ENCODE data around the gene RTN4RL1. TPM values are rescaled to one million over a fixed set of nuclear protein-coding genes. Genes with fewer than 3 reads are reported as not detected.

RTN4RL1 gene
- total and polyA plus RNA-seq, 2 of the 13 experiments (the other 11 are each of a cell fraction or from before 2014, with no cell fraction given): 0.01 TPM; not detected in 1

GRCh38 chr17:1912146-1912545 lies 113.0 kb downstream of the RTN4RL1 start:
- intact Hi-C loops (cut with micrococcal nuclease; ENCODE audit: unreplicated experiment): no loop called here
- TF ChIP-seq NFKB2 (CRISPR knock-in tag; IDR thresholded peaks at IDR 0.05; ENCODE audit: borderline replicate concordance) (no peak), FOXO4 (CRISPR knock-in tag; conservative IDR thresholded peaks at IDR 0.05) (no peak), NONO (IDR thresholded peaks at IDR 0.05) (no peak), NONO (CRISPR knock-in tag; conservative IDR thresholded peaks at IDR 0.05) (no peak), ATM (IDR thresholded peaks at IDR 0.05; ENCODE audit: borderline replicate concordance) (no peak), PAWR (CRISPR knock-in tag; IDR thresholded peaks at IDR 0.05; ENCODE audit: borderline replicate concordance) (no peak), TMF1 (CRISPR knock-in tag; IDR thresholded peaks at IDR 0.05; ENCODE audit: low read depth) (no peak), ZNF749 (CRISPR knock-in tag; IDR thresholded peaks at IDR 0.05; ENCODE audit: borderline replicate concordance) (no peak), ZNF34 (CRISPR knock-in tag; IDR thresholded peaks at IDR 0.05; ENCODE audit: borderline replicate concordance) (no peak), SIN3B (IDR thresholded peaks at IDR 0.05; ENCODE audit: low read length) (no peak), PHF5A (CRISPR knock-in tag; IDR thresholded peaks at IDR 0.05; ENCODE audit: low read depth, unreplicated experiment) (no peak)
- BruUV-seq (replicated peaks): no TSS peak
- H3K27me3 ChIP-seq (ENCODE audit: control insufficient read depth in 1 of 2, insufficient read depth in 2 of 2, low read length in 2 of 2): peaks cover 7 to 59% of the 10 kb centered on the region in 2 experiments
- ChIA-PET CTCF (ENCODE audit: low intra/inter-chr PET ratio, low total read pairs) (no interaction called here), POLR2A (no interaction called here)
- WGBS (ENCODE audit: low lambda C conversion rate): 29% methylated on average over 7 of the region's 7 CpGs
- H2AFZ ChIP-seq (ENCODE audit: low read length): no peak overlapping the region
- H3K9me3 ChIP-seq (ENCODE audit: low read length): no peaks in the 10 kb centered on the region
- FAIRE-seq (no peak), ATAC-seq (no peak), DNase-seq (ENCODE audit: low spot score) (no peak)
- H3K27ac ChIP-seq (ENCODE audit: extremely low read length, insufficient read depth, low read length): no peak overlapping the region
- no peaks in the 10 kb centered on the region for H4K20me1 ChIP-seq (ENCODE audit: insufficient read depth, low read length)
- H3K4me3 ChIP-seq (replicated peaks in 1 of 3; ENCODE audit: insufficient read depth in 1 of 3, low read depth in 2 of 3, low read length in 3 of 3): no peak overlapping the region
- no peak overlapping the region for H3K9ac ChIP-seq (ENCODE audit: insufficient read depth, low read depth, low read length)
- H3K4me2 ChIP-seq (ENCODE audit: low read depth, low read length): no peak overlapping the region
- peaks cover 33% of the 10 kb centered on the region for H3K4me1 ChIP-seq (ENCODE audit: insufficient read depth, low read length)
- in situ Hi-C loops (cut with HindIII; ENCODE audit: extremely low pct_ligation_motif_present, low pct_unique_long_range_greater_than_20kb): loop anchor here (25.0 kb wide), 1 partner anchor 325 kb away; no protein-coding TSS in a partner anchor
- H3K36me3 ChIP-seq (replicated peaks in 1 of 2; ENCODE audit: control insufficient read depth in 1 of 2, insufficient read depth in 2 of 2, low read length in 2 of 2): no peaks in the 10 kb centered on the region
- no peaks in the 10 kb centered on the region for H3K79me2 ChIP-seq (ENCODE audit: insufficient read depth, low read length)

Data from HepG2 (cell line).